ENCODE measurements around the gene SSTR3. TPM values are rescaled to one million over a fixed set of nuclear protein-coding genes. Genes with fewer than 3 reads are reported as not detected.

SSTR3 gene
- total RNA-seq, 1 donor from 2014 or later = not detected

DNA sequence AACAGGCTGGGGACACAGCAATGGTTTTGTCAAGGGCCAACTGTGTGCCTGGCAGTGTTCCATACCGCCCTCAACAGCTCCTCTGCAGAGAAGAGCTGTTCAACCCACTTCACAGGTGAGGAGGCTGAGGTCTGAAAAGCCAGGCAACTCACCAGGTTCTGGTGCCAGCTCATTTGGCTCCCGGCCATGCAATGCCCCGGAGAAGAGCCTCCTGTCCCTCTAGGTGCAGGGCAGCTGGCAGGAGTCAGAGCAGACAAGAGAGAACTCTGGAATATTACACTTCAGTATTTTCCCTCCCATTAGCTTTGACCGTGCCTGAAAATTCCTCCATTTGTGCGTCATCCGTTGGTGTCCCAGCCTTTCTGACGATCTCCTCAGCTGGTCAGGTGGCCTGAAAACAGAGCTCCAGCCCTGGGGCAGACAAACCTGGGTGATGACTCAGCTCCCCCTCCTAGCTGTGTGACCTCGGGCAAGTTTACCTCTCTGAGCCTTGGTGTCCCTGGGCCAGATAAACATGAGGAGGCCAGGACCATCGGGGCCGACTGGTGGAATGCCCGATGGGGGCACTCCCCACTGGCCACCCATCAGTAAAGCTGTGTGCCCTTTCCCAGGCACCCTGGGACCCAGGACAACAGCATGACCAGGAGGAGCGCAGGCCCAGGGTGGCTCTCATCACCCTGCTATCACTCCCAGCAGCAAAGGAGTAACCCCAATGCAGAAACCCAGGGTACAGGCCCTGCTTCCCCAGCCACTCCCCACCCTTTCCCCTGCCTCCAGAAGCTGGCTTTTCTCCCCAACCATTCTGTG is 14.6 kb downstream of the SSTR3 start:
- DNase-seq (ENCODE audit: low spot score) = no peak

- peak; percentile 82 for DNase-seq (ENCODE audit: low spot score)
Observed at GRCh38 chr22:37196539-37197450, 15.5 kb downstream of the SSTR3 start.

- DNase-seq (ENCODE audit: low spot score) = no peak
Observed at GRCh38 chr22:37195921-37196320, 16.4 kb downstream of the SSTR3 start.

DNA sequence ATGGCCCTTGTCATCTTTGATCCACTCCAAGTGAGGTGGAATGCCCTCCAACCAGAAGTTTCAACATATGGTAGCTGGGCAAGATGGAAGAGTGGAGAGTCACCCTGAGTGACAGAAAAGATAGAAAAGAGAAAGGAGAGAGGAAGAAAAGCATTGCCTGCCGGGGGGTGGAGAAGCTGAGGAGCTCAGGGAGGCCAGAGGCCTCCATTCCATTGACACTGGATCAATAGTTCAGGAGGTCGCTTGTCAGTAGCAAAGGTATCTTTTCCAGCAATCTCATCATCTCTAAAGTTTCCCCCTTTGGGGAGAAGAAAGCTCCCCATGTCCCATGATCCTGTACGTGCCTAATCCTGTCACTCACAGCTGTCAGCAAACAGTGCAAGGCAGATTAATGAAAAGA is 17.5 kb downstream of the SSTR3 start:
- DNase-seq (ENCODE audit: low spot score) = no peak

- DNase-seq (ENCODE audit: low spot score) = no peak
Observed at GRCh38 chr22:37193629-37194191, 18.6 kb downstream of the SSTR3 start.

GRCh38 chr22:37192741-37193140 is 19.5 kb downstream of the SSTR3 start:
- no peak for DNase-seq (ENCODE audit: low spot score)

DNA sequence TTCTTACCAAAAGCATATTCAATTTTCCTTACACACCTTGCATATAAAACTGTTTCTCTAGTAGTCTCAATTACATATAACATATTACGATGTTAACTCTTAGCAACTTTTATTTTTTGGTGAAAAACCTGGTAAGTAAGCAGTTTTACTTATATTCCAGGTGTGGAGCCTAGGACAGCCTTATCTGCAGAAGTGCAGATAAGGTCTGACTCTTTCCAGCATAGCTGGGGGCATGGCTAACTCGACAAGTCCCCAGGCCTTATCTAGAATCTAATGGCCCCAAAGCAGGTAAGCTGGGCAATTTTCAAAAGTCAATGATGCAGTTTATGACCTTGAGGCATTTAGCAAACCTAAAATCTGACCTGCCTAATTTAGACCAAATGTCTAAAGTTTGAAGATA is 20.1 kb downstream of the SSTR3 start:
- DNase-seq (ENCODE audit: low spot score) = no peak

DNA sequence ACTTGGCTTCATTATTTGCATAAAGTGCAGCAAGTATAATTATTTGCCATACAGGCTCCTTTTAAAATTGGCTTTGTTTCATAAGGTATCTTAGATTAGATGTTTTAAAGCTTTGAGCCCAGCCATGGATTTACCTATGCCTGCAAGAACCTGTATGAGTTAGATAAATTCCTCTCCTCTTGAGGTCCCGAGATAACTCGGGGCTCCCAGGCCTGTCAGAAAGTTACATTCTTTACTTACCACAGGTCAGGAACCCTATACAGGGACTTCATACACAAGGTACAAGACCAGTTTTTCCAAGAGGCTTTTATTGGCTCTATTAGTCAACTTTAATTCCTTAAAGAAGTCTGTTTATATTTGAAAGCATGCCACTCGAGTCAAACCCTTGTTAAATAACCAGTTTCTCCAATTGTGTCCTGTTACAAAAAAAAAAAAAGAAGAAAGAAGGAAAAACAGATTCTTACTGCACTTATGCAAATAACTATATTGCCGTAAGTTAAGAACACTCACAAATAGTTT is 22.0 kb downstream of the SSTR3 start:
- no peak for DNase-seq (ENCODE audit: low spot score)

- DNase-seq (ENCODE audit: low spot score) = no peak
Observed at GRCh38 chr22:37188901-37189466, 23.3 kb downstream of the SSTR3 start.

DNA sequence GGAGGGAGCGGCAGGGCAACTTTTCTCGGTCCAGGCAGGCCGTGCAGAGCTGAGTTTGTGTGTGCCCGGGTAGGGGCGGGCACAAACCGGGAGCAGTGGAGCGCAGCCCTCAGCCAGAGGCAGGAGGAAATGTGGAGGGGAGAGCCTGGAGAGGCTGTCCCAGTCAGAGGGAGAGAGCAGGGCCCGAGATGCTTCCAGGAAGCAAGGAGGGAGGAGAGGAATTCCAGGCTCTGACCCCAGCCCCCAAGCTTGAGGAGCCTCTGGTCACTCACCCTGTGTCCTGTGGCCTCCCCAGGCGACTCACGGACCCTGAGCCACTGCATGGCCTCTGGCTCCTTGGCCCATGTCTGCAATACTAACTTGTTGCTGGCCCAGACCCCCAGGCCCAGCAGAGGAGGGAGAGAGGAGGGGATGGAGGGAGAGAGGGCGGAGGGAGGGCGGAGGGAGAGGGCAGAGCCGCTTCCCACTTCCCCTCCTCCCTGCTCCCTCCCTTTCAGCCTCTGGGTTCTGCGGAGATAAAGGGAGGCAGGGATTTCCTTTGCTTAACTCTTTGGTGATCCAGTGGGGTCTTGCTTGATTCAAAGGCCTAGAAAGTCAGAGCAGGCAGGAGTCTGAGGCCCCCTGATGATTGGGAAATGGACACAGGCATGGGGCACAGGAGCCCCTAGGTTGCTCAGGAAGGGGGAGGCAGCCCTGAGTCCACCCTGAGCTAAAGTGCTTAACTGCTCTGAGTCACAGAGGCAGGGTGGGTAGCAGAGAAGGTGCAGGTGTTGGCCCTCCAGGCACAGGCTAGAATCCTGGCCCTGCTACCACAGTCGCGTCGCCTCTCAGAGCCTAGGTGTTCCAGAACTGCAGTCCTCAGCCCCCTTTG is 24.2 kb downstream of the SSTR3 start, which contains the start of gene C1QTNF6:
TSS of gene C1QTNF6 (minus strand) at position 357 of the 871 bp plus-strand sequence. CDS start at position 323, 34 bp downstream.
- no peak for DNase-seq (ENCODE audit: low spot score)

DNA sequence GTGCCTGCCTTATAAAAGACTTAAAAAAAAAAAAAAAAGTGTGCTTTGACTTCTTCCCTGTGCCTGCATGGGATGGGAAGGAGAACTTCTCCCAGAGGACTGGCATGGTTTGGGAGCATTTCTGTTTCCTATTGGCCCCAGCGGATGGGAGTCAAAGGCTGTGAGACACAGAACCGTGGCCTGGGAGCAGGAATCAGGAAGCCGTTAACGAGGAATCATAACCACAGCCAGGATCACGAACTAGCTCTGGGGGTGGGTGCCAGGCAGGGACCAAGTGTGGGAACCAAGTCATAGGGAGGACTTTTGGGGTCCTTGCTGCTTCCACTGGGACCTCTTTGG is 24.8 kb downstream of the SSTR3 start:
- no peak for DNase-seq (ENCODE audit: low spot score)

- no peak for DNase-seq (ENCODE audit: low spot score)
Observed at GRCh38 chr22:37186997-37187522, 25.2 kb downstream of the SSTR3 start.

GRCh38 chr22:37186228-37186996 is 25.9 kb downstream of the SSTR3 start:
- no peak for DNase-seq (ENCODE audit: low spot score)

DNA sequence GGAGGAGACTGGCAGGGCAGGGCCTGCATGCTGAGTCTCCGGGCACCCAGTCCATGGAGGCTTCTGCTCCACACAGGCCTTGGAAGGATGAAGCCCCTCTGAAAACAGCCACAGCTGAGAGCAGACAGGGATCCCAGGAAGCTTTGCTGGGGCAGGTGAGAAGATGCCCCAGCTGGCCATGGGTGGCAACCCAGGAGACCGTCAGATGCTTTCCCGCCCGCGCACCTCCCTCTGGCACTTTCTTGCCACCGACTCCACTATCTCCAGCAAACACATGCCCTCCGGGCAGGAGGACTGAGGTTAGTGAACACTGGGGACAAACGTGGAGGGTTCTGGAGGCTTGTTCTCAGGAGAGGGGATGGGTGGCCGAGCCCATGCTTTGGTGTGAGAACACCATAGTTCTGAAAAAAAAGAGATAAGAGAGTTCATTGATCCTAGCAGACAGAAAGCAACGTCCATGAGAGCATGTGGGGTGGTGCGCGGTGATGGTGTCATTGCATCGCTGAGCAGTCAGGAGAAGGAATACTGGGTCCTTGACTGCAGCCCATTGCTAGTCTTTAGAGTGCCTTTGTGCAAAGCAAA is 26.5 kb downstream of the SSTR3 start:
- no peak for DNase-seq (ENCODE audit: low spot score)

GRCh38 chr22:37184816-37185541 is 27.3 kb downstream of the SSTR3 start:
- DNase-seq (ENCODE audit: low spot score) = no peak

- no peak for DNase-seq (ENCODE audit: low spot score)
Observed at GRCh38 chr22:37184380-37184755, 27.9 kb downstream of the SSTR3 start.

GRCh38 chr22:37183432-37184379 is 28.6 kb downstream of the SSTR3 start:
- no peak for DNase-seq (ENCODE audit: low spot score)

- no peak for DNase-seq (ENCODE audit: low spot score)
Observed at GRCh38 chr22:37182949-37183245, 29.4 kb downstream of the SSTR3 start.
